Suprapubic skin (tissue), 4 donors: ENCODE data around the gene RSPO1.

ENCODE experiments used
- EP300 ChIP-seq: sonication (generic); formaldehyde crosslinking; IDR thresholded peaks from one replicate; pipeline ENCODE4 v1.6.1; 2017; ENCODE audit warnings: antibody characterized with exemption
- POLR2AphosphoS5 ChIP-seq, 3 donors: sonication (generic); formaldehyde crosslinking; IDR thresholded peaks; one replicate each; pipeline ENCODE4 v1.6.1; 2017; ENCODE audit warnings: antibody characterized with exemption in 3 of 3
- TF ChIP-seq, protein P1 (sequence below), 2 donors: fragments of 200-600 bp in 1 of 2; fragments of 450-650 bp in 1 of 2; sonication (generic) in 1 of 2; IDR thresholded peaks; one replicate each; pipeline ENCODE4 v1.5.1; 2016 to 2019; ENCODE audit warnings: antibody characterized with exemption in 2 of 2, mild to moderate bottlenecking in 1 of 2, moderate library complexity in 1 of 2

DNA sequence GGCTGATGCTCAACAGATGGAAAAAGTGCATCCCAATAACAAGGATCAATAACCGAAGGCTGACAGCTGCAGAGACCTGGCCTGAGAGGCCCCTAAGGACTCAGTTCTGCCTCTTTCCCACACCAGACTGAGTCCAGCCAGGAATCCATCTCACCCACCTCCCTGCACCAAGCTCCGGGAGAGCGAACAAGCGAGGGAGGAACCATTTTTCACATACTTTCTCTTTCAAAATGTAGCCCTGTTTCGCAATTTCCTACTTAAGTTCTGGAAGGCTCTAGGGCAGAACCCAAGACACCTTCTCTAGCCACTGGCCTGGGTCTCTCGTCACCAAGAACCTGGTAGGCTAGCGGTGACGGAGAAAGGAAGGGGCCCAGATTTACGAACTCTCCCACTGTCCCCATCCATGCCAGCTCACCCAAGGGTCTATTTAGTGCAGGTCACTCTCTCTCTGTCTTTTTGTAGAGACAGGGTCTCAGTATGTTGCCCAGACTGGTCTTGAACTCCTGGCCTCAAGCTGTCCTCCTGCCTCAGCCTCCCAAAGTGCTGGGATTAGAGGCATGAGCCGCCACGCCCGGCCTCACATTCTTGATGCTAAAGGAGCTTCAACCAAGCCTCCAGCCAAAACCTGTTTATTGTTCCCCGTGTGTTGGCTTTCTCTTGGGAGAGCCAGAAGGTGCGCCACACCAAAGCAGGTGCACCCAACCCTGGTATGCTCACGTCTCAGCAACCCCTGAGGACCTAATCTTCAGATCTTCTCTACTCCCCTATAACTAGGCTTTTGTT lies 28.0 kb downstream of the RSPO1 start:
- no peak for TF ChIP-seq EP300
- TF ChIP-seq, protein P1, sequence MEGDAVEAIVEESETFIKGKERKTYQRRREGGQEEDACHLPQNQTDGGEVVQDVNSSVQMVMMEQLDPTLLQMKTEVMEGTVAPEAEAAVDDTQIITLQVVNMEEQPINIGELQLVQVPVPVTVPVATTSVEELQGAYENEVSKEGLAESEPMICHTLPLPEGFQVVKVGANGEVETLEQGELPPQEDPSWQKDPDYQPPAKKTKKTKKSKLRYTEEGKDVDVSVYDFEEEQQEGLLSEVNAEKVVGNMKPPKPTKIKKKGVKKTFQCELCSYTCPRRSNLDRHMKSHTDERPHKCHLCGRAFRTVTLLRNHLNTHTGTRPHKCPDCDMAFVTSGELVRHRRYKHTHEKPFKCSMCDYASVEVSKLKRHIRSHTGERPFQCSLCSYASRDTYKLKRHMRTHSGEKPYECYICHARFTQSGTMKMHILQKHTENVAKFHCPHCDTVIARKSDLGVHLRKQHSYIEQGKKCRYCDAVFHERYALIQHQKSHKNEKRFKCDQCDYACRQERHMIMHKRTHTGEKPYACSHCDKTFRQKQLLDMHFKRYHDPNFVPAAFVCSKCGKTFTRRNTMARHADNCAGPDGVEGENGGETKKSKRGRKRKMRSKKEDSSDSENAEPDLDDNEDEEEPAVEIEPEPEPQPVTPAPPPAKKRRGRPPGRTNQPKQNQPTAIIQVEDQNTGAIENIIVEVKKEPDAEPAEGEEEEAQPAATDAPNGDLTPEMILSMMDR (IDR thresholded peaks at IDR 0.05): no peak
- TF ChIP-seq POLR2AphosphoS5 (IDR thresholded peaks at IDR 0.05): no peak
